Activated CD4-positive, alpha-beta memory T cell treated with anti-CD3 and anti-CD28 coated beads for 36 hours (primary cell): ENCODE measurements around the gene SGCE. TPM values are rescaled to one million over a fixed set of nuclear protein-coding genes. Genes with fewer than 3 reads are reported as not detected.

Experiments
- CTCF ChIA-PET: fragments of 350-600 bp; sonication (Branson Sonifier 250); formaldehyde crosslinking; loops from one replicate; lab custom pipeline; 2021; ENCODE audit warnings: antibody characterized with exemption, inconsistent platforms; lab: Charles Lee
- POLR2A ChIA-PET: fragments of 350-600 bp; sonication (Branson Sonifier 250); formaldehyde crosslinking; loops from one replicate; lab custom pipeline; 2021; ENCODE audit warnings: antibody characterized with exemption; lab: Charles Lee
- DNase-seq: peaks from one replicate; pipeline ENCODE4 v3.0.0-alpha.2; 2020
- H3K27ac Mint-ChIP-seq: one replicate; pipeline ENCODE4 v1.8.0; 2021; ENCODE audit warnings: mixed read lengths
- H3K27me3 Mint-ChIP-seq: one replicate; pipeline ENCODE4 v1.8.0; 2021; ENCODE audit warnings: mixed read lengths
- H3K36me3 Mint-ChIP-seq: one replicate; pipeline ENCODE4 v1.8.0; 2021; ENCODE audit warnings: mixed read lengths
- H3K4me1 Mint-ChIP-seq: one replicate; pipeline ENCODE4 v1.8.0; 2021; ENCODE audit warnings: low read depth, mixed read lengths
- H3K4me3 Mint-ChIP-seq: one replicate; pipeline ENCODE4 v1.8.0; 2021; ENCODE audit warnings: mild to moderate bottlenecking, mixed read lengths
- H3K9me3 Mint-ChIP-seq: one replicate; pipeline ENCODE4 v1.8.0; 2021; ENCODE audit warnings: mixed read lengths
- intact Hi-C: fragments of 100-400 bp; cut with micrococcal nuclease; formaldehyde crosslinking; loops from one replicate; pipeline ENCODE4 v1.15.1; 2023
- total RNA-seq, 2 experiments: library from RNA; stranded (reverse); gene quantifications; one replicate each; pipeline ENCODE4 v1.2.3, GENCODE V29; 2021

SGCE gene
- total RNA-seq, 2 experiments from 2014 or later, result 0.50 to 0.92 TPM

DNA sequence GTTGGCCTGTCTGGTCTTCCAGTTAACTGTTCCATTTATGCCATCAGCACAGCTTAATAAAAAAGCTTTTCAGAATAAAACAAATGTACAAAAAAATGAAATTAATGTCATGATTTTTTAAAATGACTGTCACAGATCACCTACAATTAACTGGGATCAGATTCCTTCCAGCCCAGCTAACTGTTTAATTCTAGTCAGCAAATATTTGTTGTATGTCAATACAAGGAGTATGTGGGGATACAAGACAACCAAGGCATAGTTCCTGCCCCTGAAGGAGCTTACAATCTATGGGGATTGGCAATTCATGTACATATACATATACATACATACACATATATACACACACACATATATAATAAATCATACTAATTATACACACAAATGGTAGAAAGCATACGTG is 16.5 kb downstream of the SGCE start:
- Mint-ChIP-seq H3K27ac (no peak overlapping the region), H3K27me3 (peaks cover 17% of the 10 kb centered on the region), H3K4me3 (no peak overlapping the region), H3K36me3 (no peaks in the 10 kb centered on the region), H3K4me1 (no peaks in the 10 kb centered on the region), H3K9me3 (no peaks in the 10 kb centered on the region)
- ChIA-PET CTCF (no interaction called here), POLR2A (no interaction called here)
- intact Hi-C loops, result no loop called here
- DNase-seq, result no peak

DNA sequence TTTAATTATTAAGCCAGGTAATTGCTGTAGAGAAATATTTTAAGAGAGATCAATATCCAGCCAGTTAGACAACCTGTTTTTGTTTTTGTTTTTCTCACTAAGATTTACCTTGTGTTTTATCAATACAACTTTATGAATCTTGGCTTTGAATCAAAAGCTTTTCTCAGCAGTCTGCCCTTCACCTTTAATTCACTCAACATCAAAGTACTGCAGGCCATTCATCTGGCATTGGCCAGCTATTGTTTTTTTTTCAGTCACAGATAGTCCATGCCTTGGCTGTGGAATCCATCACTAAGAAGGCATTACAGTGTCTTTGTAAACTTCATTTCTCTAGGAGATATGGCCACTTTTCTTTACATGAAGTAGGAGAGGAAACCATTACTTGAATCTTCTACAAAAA is 20.2 kb downstream of the SGCE start:
- DNase-seq, result no peak
- H3K9me3 Mint-ChIP-seq, result no peaks in the 10 kb centered on the region
- no peak overlapping the region for H3K4me3 Mint-ChIP-seq
- no peaks in the 10 kb centered on the region for H3K36me3 Mint-ChIP-seq
- peaks cover 9% of the 10 kb centered on the region for H3K27me3 Mint-ChIP-seq
- CTCF ChIA-PET, result no interaction called here
- no peaks in the 10 kb centered on the region for H3K4me1 Mint-ChIP-seq
- POLR2A ChIA-PET, result no interaction called here
- intact Hi-C loops, result no loop called here
- H3K27ac Mint-ChIP-seq, result no peak overlapping the region

DNA sequence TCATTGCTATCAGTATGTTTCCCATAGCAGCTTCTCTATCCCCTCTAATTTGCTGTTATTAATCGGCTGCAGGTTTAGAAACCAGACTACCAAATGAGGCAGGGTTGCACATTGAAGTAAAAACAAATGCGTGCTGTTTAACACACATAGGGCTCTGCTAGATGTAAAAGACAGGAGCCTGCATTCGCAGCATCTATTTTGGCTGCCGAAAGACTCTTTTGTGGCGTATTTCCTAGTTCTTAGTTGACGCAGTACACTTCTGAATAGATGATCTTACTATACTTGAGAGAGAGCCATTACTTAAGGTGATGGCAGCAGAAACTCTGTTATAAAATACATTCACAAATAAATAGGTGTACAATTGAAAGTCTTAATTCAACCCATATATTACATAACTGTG is 21.4 kb downstream of the SGCE start:
- no peaks in the 10 kb centered on the region for H3K4me1 Mint-ChIP-seq
- H3K4me3 Mint-ChIP-seq, result no peak overlapping the region
- H3K9me3 Mint-ChIP-seq, result no peaks in the 10 kb centered on the region
- intact Hi-C loops, result no loop called here
- H3K27me3 Mint-ChIP-seq, result peaks cover 11% of the 10 kb centered on the region
- ChIA-PET CTCF (interaction anchor here (1.3 to 1.6 kb wide), 2 partner anchors 22 to 186 kb away, joined by 3 read pairs; no protein-coding TSS in a partner anchor), POLR2A (no interaction called here)
- H3K36me3 Mint-ChIP-seq, result no peaks in the 10 kb centered on the region
- H3K27ac Mint-ChIP-seq, result no peak overlapping the region
- DNase-seq, result no peak

DNA sequence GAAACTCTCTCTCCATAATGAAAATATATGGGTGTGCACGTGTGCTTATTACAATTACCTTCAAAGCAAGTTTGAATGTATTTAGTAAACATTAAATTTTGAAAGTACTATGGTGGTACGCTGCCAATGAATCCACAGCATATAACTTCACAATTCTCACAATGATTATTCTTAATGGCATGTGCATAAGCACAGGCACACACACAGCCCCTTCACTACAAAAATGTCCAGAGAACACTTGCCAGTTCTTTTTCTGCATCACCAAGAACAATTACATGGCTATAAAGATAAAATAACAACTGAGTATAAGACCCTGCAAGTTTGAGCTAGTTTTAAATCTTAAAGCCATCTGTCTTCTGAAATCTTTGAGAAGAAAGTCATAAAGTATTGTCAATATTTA is 22.2 kb downstream of the SGCE start:
- peaks cover 11% of the 10 kb centered on the region for H3K27me3 Mint-ChIP-seq
- H3K4me3 Mint-ChIP-seq, result no peak overlapping the region
- intact Hi-C loops, result no loop called here
- ChIA-PET POLR2A (no interaction called here), CTCF (interaction anchor here (1.0 to 1.6 kb wide), 3 partner anchors 23 to 185 kb away, joined by 3 read pairs; no protein-coding TSS in a partner anchor)
- H3K36me3 Mint-ChIP-seq, result no peaks in the 10 kb centered on the region
- no peak overlapping the region for H3K27ac Mint-ChIP-seq
- no peak for DNase-seq
- H3K9me3 Mint-ChIP-seq, result no peaks in the 10 kb centered on the region
- no peaks in the 10 kb centered on the region for H3K4me1 Mint-ChIP-seq

DNA sequence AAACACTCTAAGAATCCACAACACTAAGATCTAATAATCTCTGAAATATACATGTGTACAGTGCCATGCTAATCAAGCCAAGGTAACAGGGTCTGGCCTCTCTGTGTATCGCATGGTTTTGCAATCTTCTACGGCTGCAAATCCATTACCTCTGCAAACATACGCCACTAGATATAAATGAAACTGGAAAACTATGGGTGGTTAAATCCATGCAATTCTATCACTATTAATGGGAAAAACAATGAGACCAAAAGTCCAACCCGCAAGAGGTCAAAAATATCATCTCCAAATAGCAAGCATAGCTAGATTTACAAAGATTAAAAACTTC is 23.0 kb downstream of the SGCE start:
- H3K4me1 Mint-ChIP-seq, result no peaks in the 10 kb centered on the region
- no peaks in the 10 kb centered on the region for H3K9me3 Mint-ChIP-seq
- ChIA-PET POLR2A (no interaction called here), CTCF (interaction anchor here (1.0 to 1.6 kb wide), 3 partner anchors 24 to 184 kb away, joined by 3 read pairs; no protein-coding TSS in a partner anchor)
- DNase-seq, result no peak
- peaks cover 10% of the 10 kb centered on the region for H3K27me3 Mint-ChIP-seq
- H3K27ac Mint-ChIP-seq, result no peak overlapping the region
- H3K4me3 Mint-ChIP-seq, result no peak overlapping the region
- intact Hi-C loops, result no loop called here
- H3K36me3 Mint-ChIP-seq, result no peaks in the 10 kb centered on the region

DNA sequence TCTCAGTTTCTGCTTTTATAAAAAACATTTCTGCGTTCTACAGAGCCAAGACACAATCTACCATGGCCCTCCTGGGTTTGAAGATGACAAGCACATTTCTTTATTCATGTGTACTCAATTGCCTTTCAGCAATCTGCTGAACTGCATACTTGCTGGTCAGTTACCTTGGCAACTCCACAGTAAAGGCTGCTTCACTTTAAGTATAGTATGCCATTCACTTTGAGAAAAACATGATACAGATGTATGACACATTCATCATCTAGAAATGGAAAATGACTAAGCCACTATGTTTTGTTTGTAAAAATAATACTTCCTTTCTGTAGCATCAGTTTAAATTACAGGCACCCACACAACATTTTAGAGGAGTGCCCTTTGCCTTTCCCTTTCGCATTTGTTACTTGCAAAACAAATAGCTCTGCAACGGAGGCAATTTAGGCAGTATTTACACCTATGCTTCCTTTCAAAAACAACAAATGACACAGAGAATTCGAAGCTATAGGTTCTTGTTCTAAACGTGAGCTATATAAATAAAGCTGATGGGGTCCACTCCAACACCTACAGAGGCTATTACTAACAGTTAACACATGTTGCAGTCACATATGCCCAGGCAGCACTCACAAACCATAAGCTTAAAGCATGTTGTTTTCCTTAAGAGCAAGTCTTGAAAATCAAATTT is 23.5 kb downstream of the SGCE start:
- POLR2A ChIA-PET, result no interaction called here
- DNase-seq, result no peak
- intact Hi-C loops, result no loop called here

DNA sequence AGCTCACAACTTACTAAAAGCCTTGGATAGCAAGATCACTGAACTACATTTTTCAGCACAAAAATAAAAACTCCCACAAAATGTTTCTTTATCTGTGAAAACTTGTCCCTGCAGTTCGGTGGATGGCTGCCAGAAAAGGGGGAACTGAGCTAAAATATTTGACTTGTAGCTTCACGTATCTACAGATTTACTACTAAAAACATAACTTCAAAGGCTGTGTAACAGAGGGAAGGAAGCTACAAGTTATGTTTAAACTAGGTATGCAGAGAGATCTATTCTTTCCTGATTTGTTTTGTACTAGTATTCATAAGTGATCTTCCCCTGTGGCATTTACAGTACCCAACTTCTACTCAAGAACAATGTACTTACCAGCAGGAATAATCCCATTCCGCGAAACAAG is 25.1 kb downstream of the SGCE start:
- H3K36me3 Mint-ChIP-seq, result no peaks in the 10 kb centered on the region

More for the DNA sequence above, 23.5 kb downstream of the SGCE start:
- H3K36me3 Mint-ChIP-seq, result no peaks in the 10 kb centered on the region
- CTCF ChIA-PET, result interaction anchor here (1.6 kb wide), 1 partner anchor 184 kb away, joined by 3 read pairs; no protein-coding TSS in a partner anchor
- H3K4me1 Mint-ChIP-seq, result no peaks in the 10 kb centered on the region
- no peaks in the 10 kb centered on the region for H3K9me3 Mint-ChIP-seq
- H3K4me3 Mint-ChIP-seq, result no peak overlapping the region
- H3K27ac Mint-ChIP-seq, result no peak overlapping the region
- peaks cover 7% of the 10 kb centered on the region for H3K27me3 Mint-ChIP-seq

DNA sequence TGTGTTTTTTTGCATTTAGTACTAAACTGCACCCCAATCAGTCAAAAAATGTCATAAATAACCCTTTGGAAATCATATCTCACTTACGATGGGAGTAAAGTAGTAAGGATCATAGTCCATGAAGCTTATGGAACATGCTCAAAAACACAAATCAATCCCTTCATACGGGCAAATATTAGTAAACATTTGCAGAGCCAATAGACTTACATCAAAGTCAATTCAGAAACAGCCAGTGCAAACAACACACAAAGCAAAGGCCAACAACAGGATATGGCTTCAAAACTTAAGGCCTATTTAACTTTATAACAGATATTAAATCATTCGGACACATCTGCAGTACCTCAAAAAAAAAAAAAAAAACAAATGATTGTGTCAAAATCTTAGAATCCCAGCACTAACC is 32.1 kb downstream of the SGCE start:
- H3K27ac Mint-ChIP-seq, result no peak overlapping the region
- intact Hi-C loops, result loop anchor here (5.0 kb wide), 1 partner anchor 112 kb away; no protein-coding TSS in a partner anchor
- peaks cover 4% of the 10 kb centered on the region for H3K27me3 Mint-ChIP-seq
- H3K36me3 Mint-ChIP-seq, result no peaks in the 10 kb centered on the region
- no peak overlapping the region for H3K4me3 Mint-ChIP-seq
- ChIA-PET POLR2A (no interaction called here), CTCF (no interaction called here)
- no peaks in the 10 kb centered on the region for H3K9me3 Mint-ChIP-seq
- peaks cover 10% of the 10 kb centered on the region for H3K4me1 Mint-ChIP-seq
- DNase-seq, result no peak

More for the DNA sequence above, 25.1 kb downstream of the SGCE start:
- Mint-ChIP-seq H3K9me3 (no peaks in the 10 kb centered on the region), H3K27me3 (peaks cover 9% of the 10 kb centered on the region), H3K4me3 (no peak overlapping the region), H3K27ac (no peak overlapping the region), H3K4me1 (no peaks in the 10 kb centered on the region)
- no peak for DNase-seq
- intact Hi-C loops, result no loop called here
- CTCF ChIA-PET, result no interaction called here
- POLR2A ChIA-PET, result no interaction called here

DNA sequence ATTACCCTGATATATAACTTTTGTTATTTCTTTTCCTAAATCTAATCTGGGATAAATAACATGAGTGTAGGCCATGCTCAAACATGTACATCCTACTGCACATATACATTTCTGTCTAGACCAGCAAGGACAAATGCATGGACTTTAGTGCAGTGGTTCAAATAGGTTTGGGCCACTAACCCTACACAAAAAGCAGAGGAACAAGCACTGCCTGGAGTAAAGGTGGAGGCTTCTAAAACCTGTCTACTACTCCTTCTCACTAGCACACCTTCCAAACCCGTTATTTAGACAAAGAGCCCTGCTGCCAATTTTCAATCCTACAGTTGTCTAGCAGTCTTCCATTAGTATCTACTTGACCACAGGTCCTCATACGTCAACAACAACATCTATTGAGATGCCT is 34.8 kb downstream of the SGCE start:
- POLR2A ChIA-PET, result no interaction called here
- H3K27me3 Mint-ChIP-seq, result no peaks in the 10 kb centered on the region
- no peaks in the 10 kb centered on the region for H3K9me3 Mint-ChIP-seq
- CTCF ChIA-PET, result interaction anchor here (1.1 to 1.5 kb wide), 3 partner anchors 34 to 172 kb away, joined by 3 to 4 read pairs (median 4); partner anchors contain the start of gene SGCE
- peaks cover 10% of the 10 kb centered on the region for H3K4me1 Mint-ChIP-seq
- H3K36me3 Mint-ChIP-seq, result no peaks in the 10 kb centered on the region
- no peak for DNase-seq
- no peak overlapping the region for H3K27ac Mint-ChIP-seq
- H3K4me3 Mint-ChIP-seq, result no peak overlapping the region
- intact Hi-C loops, result loop anchor here (2.0 to 5.0 kb wide), 2 partner anchors 36 to 109 kb away; partner anchors contain the start of gene SGCE

DNA sequence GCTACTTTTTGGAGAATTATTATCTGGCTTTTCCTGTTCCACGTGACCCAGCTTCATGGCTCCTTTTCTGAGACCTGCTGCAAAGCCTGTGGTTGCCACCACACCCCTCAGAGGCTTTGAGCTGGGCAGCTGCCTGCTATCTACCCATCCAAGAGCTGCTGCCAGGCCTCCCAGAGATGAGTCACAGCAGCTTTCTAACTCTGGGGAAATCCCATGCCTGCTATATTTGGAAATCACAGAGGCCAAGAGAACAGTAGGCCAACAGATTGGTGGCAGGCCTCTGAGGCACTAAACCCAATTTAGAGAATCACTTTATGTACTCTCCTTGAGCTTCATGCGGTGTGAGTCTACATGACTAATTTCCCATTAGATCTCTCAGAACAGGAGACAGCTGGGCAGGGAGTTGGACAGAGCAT is 35.2 kb downstream of the SGCE start:
- Mint-ChIP-seq H3K9me3 (no peaks in the 10 kb centered on the region), H3K27me3 (no peaks in the 10 kb centered on the region), H3K4me1 (peaks cover 10% of the 10 kb centered on the region), H3K36me3 (no peaks in the 10 kb centered on the region), H3K4me3 (no peak overlapping the region), H3K27ac (no peak overlapping the region)
- POLR2A ChIA-PET, result no interaction called here
- DNase-seq, result peak; percentile 70
- CTCF ChIA-PET, result interaction anchor here (1.1 to 1.5 kb wide), 3 partner anchors 35 to 171 kb away, joined by 3 to 4 read pairs (median 4); partner anchors contain the start of gene SGCE
- intact Hi-C loops, result loop anchor here (2.0 to 5.0 kb wide), 2 partner anchors 36 to 108 kb away; partner anchors contain the start of gene SGCE

DNA sequence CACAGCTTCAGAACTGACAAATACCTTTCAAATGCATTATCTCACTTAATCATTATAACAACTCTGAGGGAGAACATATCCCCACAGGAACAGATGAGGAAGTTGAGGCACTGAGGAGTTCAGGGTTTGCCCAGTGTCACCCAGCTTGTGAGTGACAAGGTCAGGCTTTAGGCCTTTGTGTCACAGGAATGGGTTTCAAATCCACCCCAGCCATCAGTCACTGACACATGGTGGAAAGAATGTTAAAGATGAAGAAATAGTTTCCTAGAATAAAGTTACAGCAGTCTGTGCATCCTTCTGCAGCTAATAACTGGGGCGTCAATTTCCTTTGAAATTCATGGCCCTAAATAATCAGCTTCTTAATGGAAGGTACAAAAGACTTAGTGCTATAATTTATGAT is 37.8 kb downstream of the SGCE start:
- H3K9me3 Mint-ChIP-seq, result no peaks in the 10 kb centered on the region
- intact Hi-C loops, result no loop called here
- CTCF ChIA-PET, result no interaction called here
- no peak for DNase-seq
- POLR2A ChIA-PET, result no interaction called here
- H3K4me3 Mint-ChIP-seq, result no peak overlapping the region
- H3K36me3 Mint-ChIP-seq, result no peaks in the 10 kb centered on the region
- peaks cover 4% of the 10 kb centered on the region for H3K27me3 Mint-ChIP-seq
- H3K27ac Mint-ChIP-seq, result no peak overlapping the region
- peaks cover 10% of the 10 kb centered on the region for H3K4me1 Mint-ChIP-seq

DNA sequence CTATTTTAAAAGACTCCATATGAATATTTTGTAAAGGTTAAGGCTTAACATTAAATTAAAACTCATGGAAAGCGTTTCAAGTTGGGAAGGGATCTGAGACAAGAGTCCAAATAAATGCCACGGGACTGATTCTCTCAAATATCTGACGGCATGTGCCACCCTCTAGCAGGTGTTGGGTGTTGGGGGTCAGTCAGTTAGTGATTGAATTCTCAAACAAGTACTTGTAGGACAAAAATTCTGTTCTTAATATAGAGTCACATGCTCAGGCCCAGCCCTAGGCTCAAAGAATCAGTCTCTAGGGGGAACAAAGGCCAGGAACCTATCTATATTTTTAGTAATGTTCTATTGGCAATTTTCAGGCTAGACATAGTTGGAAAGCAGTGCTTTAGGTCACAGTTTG is 39.1 kb downstream of the SGCE start:
- intact Hi-C loops, result no loop called here
- Mint-ChIP-seq H3K27ac (no peak overlapping the region), H3K36me3 (no peaks in the 10 kb centered on the region), H3K27me3 (peaks cover 4% of the 10 kb centered on the region), H3K9me3 (no peaks in the 10 kb centered on the region), H3K4me1 (peaks cover 10% of the 10 kb centered on the region), H3K4me3 (no peak overlapping the region)
- CTCF ChIA-PET, result no interaction called here
- POLR2A ChIA-PET, result no interaction called here
- no peak for DNase-seq

DNA sequence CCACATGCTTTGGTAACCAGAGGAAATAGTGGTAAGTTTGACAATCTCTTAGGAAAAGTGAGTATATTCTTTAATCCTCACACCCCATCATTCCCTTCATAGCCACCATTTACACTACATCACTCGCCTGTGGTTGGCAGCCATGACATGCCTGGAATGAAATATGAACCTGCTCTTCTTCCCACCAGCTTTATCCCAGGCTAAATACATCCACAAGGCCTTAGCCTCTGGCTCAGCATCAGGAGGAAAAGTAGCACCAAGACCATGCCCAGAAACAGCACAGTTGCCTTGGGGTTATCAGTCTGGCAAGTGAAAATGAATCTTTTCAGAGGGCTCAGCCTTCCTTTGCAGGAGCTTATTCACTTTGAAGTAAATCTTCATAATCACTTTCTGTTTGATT is 40.3 kb downstream of the SGCE start:
- Mint-ChIP-seq H3K36me3 (no peaks in the 10 kb centered on the region), H3K4me1 (peaks cover 2% of the 10 kb centered on the region), H3K9me3 (peaks cover 2% of the 10 kb centered on the region), H3K27me3 (peaks cover 4% of the 10 kb centered on the region), H3K4me3 (no peak overlapping the region), H3K27ac (no peak overlapping the region)
- intact Hi-C loops, result no loop called here
- CTCF ChIA-PET, result no interaction called here
- POLR2A ChIA-PET, result no interaction called here
- DNase-seq, result no peak
